WTC11 (cell line): ENCODE measurements around the gene PPM1M. TPM values are rescaled to one million over a fixed set of nuclear protein-coding genes. Genes with fewer than 3 reads are reported as not detected.

Source experiments
- ATAC-seq: fragments of 200-7000 bp; cut with Tn5 transposase; 2 replicates; pipeline ENCODE4 v1.10.0; 2021; ENCODE audit warnings: mild to moderate bottlenecking, moderate library complexity
- CTCF ChIA-PET: fragments of 300-600 bp; sonication (Branson Sonifier 250); formaldehyde crosslinking; loops from one replicate; lab custom pipeline; 2021; ENCODE audit warnings: antibody characterized with exemption; lab: Charles Lee
- POLR2A ChIA-PET: fragments of 350-600 bp; sonication (Branson Sonifier 250); formaldehyde crosslinking; loops from one replicate; lab custom pipeline; 2021; ENCODE audit warnings: antibody characterized with exemption; lab: Charles Lee
- DNase-seq: peaks from one replicate; pipeline ENCODE4 v3.0.0; 2021; ENCODE audit warnings: low spot score
- H3K27ac Mint-ChIP-seq: 2 replicates; pipeline ENCODE4 v1.8.0; 2021; ENCODE audit warnings: mixed read lengths
- H3K27me3 Mint-ChIP-seq: 2 replicates; pipeline ENCODE4 v1.8.0; 2021; ENCODE audit warnings: low read depth, mild to moderate bottlenecking, moderate library complexity, mixed read lengths
- H3K36me3 Mint-ChIP-seq: 2 replicates; pipeline ENCODE4 v1.8.0; 2021; ENCODE audit warnings: mixed read lengths
- H3K4me1 Mint-ChIP-seq: 2 replicates; pipeline ENCODE4 v1.8.0; 2022; ENCODE audit warnings: mixed read lengths
- H3K4me3 Mint-ChIP-seq: 2 replicates; pipeline ENCODE4 v1.8.0; 2021; ENCODE audit warnings: mild to moderate bottlenecking, moderate library complexity, mixed read lengths
- H3K9me3 Mint-ChIP-seq: 2 replicates; pipeline ENCODE4 v1.8.0; 2021; ENCODE audit warnings: mixed read lengths
- CBFB ChIP-seq: sonication (generic); formaldehyde crosslinking; IDR thresholded peaks from 2 replicates; pipeline ENCODE4 v1.8.1; 2022; ENCODE audit warnings: mild to moderate bottlenecking, low read depth, missing genetic modification reagents
- CREM ChIP-seq: sonication (generic); formaldehyde crosslinking; IDR thresholded peaks from 2 replicates; pipeline ENCODE4 v1.8.1; 2022; ENCODE audit warnings: mild to moderate bottlenecking, missing genetic modification reagents, moderate library complexity
- ETV6 ChIP-seq: sonication (generic); formaldehyde crosslinking; IDR thresholded peaks from 2 replicates; pipeline ENCODE4 v1.8.1; 2022; ENCODE audit warnings: mild to moderate bottlenecking, missing genetic modification reagents
- GTF2I ChIP-seq: fragments of 250-450 bp; sonication (Bioruptor Pico); conservative IDR thresholded peaks from 2 replicates; pipeline ENCODE4 v1.4.0; 2021; ENCODE audit warnings: mild to moderate bottlenecking
- KAT7 ChIP-seq: sonication (generic); formaldehyde crosslinking; IDR thresholded peaks from 2 replicates; pipeline ENCODE4 v1.8.1; 2023; ENCODE audit warnings: missing genetic modification reagents, mild to moderate bottlenecking, borderline replicate concordance
- NR3C1 ChIP-seq: sonication (generic); formaldehyde crosslinking; conservative IDR thresholded peaks from 2 replicates; pipeline ENCODE4 v1.8.1; 2023; ENCODE audit warnings: low read depth, mild to moderate bottlenecking, missing genetic modification reagents
- TEAD4 ChIP-seq: sonication (generic); formaldehyde crosslinking; IDR thresholded peaks from 2 replicates; pipeline ENCODE4 v1.8.0; 2022; ENCODE audit warnings: mild to moderate bottlenecking, missing genetic modification reagents
- TP53 ChIP-seq: sonication (generic); formaldehyde crosslinking; IDR thresholded peaks from 2 replicates; pipeline ENCODE4 v1.8.1; 2023; ENCODE audit warnings: mild to moderate bottlenecking, missing genetic modification reagents
- ZNF138 ChIP-seq: sonication (generic); formaldehyde crosslinking; conservative IDR thresholded peaks from 2 replicates; pipeline ENCODE4 v1.8.1; 2022; ENCODE audit warnings: mild to moderate bottlenecking, moderate library complexity, missing genetic modification reagents
- ZNF416 ChIP-seq: fragments of 250-450 bp; sonication (Bioruptor Pico); IDR thresholded peaks from 2 replicates; pipeline ENCODE4 v1.9.0; 2021; ENCODE audit warnings: mild to moderate bottlenecking, inconsistent platforms
- ZNF423 ChIP-seq: fragments of 250-450 bp; sonication (Bioruptor Pico); IDR thresholded peaks from 2 replicates; pipeline ENCODE4 v2.1.2; 2022; ENCODE audit warnings: mild to moderate bottlenecking, moderate library complexity
- total RNA-seq: library from RNA; stranded (reverse); gene quantifications from 3 replicates; pipeline ENCODE4 v1.2.3, GENCODE V29; 2021
- TF ChIP-seq, protein P1 (sequence below): sonication (generic); formaldehyde crosslinking; IDR thresholded peaks from 2 replicates; pipeline ENCODE4 v1.8.0; 2023; ENCODE audit warnings: missing genetic modification reagents
- TF ChIP-seq, protein P2 (sequence below): sonication (generic); formaldehyde crosslinking; IDR thresholded peaks from 2 replicates; pipeline ENCODE4 v1.8.1; 2023; ENCODE audit warnings: mild to moderate bottlenecking, missing genetic modification reagents, moderate library complexity
- TF ChIP-seq, protein P3 (sequence below): sonication (generic); formaldehyde crosslinking; IDR thresholded peaks from 2 replicates; pipeline ENCODE4 v1.8.0; 2023; ENCODE audit warnings: mild to moderate bottlenecking, missing genetic modification reagents
- TF ChIP-seq, protein P4 (sequence below): sonication (generic); formaldehyde crosslinking; IDR thresholded peaks from 2 replicates; pipeline ENCODE4 v1.8.0; 2022; ENCODE audit warnings: mild to moderate bottlenecking, missing genetic modification reagents
- TF ChIP-seq, protein P5 (sequence below): sonication (generic); formaldehyde crosslinking; IDR thresholded peaks from 2 replicates; pipeline ENCODE4 v1.8.1; 2023; ENCODE audit warnings: mild to moderate bottlenecking, missing genetic modification reagents, moderate library complexity
- TF ChIP-seq, protein P6 (sequence below): sonication (generic); formaldehyde crosslinking; IDR thresholded peaks from 2 replicates; pipeline ENCODE4 v1.8.0; 2023; ENCODE audit warnings: missing genetic modification reagents, mild to moderate bottlenecking, borderline replicate concordance
- TF ChIP-seq, protein P7 (sequence below): sonication (generic); formaldehyde crosslinking; IDR thresholded peaks from 2 replicates; pipeline ENCODE4 v1.8.1; 2023; ENCODE audit warnings: mild to moderate bottlenecking, moderate library complexity, missing genetic modification reagents
- TF ChIP-seq, protein P8 (sequence below): sonication (generic); formaldehyde crosslinking; IDR thresholded peaks from 2 replicates; pipeline ENCODE4 v1.8.0; 2022; ENCODE audit warnings: mild to moderate bottlenecking, missing genetic modification reagents

PPM1M gene
- total RNA-seq, 1 experiment from 2014 or later = 7.0 TPM

DNA sequence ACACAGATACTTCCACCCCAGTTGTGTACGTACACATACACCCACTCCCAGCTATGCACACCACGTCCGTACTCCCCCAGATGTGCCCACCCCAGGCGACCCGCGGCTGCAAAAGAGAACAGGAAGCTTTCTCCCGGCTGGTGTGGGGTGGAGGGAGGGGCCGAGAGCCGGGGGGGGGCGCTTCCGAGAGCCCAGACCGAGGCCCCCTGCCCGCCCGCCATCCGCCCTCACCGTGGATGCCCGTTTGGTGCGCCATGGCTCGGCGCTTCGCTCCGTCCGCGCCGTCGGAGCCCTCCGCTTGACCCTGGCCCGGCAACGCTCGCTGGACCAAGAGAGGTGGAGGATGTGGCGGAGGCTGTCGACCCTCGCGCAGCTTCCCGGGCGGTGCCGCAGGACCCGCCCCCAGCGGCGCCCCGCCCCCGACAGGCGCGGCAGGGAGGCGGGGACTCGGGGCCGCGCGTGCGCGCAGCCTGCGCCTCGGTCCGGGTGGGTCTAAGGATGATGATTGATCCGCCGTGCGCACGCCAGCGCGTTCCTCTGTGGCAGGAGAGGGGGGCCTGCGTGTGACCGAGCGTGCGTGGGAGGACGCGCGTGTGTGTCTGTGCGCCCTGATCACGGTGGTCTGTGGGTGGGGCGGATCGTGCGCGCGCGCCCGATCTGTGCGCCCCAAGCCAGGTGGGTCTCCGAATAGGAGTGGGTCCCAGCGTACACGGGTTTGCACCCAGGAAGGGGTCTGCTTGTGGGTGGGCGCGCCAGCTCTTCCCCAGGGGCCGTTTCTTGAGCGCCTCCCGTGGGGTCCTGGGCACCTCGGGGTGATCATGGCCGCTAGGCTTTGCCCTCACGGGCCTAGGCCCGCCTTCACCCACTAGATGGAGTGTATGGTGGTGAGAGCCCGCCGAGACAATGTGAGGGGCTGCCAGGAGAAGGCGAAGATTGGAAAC, 6.5 kb upstream of the PPM1M start, which contains the start of gene TWF2:
Gene TWF2 (minus strand): TSS at position 398 of the 941 bp plus-strand sequence. CDS start 142 bp downstream, at position 256.
- Mint-ChIP-seq H3K4me1 (peaks cover 43% of the 10 kb centered on the region), H3K9me3 (no peaks in the 10 kb centered on the region), H3K27ac (peak within 1 kb of the TSS; percentile 89), H3K27me3 (peaks cover 16% of the 10 kb centered on the region), H3K4me3 (peak within 1 kb of the TSS; percentile 95), H3K36me3 (no peaks in the 10 kb centered on the region)
- ChIA-PET CTCF (interaction anchor here (0.6 to 9.1 kb wide), 14 partner anchors 8 to 265 kb away, joined by 3 to 222 read pairs (median 6); partner anchors contain the start of genes ABHD14B, DUSP7, POC1A and TLR9), POLR2A (interaction anchor here (0.6 to 2.8 kb wide), 6 partner anchors 9 to 477 kb away, joined by 3 to 19 read pairs (median 3); partner anchors contain the start of genes GLYCTK, RPL29 and WDR82)
- DNase-seq (peak; percentile 77), ATAC-seq (peak; percentile 74)
- peak; percentile 70 for TF ChIP-seq ZNF423 (CRISPR knock-in tag)
- TF ChIP-seq CREM (CRISPR knock-in tag) = peak; percentile 46; the same call in 1 of the 2 replicates
- TF ChIP-seq TEAD4 (CRISPR knock-in tag) = no peak
- TF ChIP-seq, protein P1, sequence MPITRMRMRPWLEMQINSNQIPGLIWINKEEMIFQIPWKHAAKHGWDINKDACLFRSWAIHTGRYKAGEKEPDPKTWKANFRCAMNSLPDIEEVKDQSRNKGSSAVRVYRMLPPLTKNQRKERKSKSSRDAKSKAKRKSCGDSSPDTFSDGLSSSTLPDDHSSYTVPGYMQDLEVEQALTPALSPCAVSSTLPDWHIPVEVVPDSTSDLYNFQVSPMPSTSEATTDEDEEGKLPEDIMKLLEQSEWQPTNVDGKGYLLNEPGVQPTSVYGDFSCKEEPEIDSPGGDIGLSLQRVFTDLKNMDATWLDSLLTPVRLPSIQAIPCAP (CRISPR knock-in tag) = no peak
- TF ChIP-seq, protein P2, sequence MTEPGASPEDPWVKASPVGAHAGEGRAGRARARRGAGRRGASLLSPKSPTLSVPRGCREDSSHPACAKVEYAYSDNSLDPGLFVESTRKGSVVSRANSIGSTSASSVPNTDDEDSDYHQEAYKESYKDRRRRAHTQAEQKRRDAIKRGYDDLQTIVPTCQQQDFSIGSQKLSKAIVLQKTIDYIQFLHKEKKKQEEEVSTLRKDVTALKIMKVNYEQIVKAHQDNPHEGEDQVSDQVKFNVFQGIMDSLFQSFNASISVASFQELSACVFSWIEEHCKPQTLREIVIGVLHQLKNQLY = no peak; the same call in 1 of the 2 replicates
- peak; percentile 66 for TF ChIP-seq ZNF138 (CRISPR knock-in tag)
- TF ChIP-seq ETV6 = peak; percentile 25; the same call in 1 of the 2 replicates
- TF ChIP-seq NR3C1 (CRISPR knock-in tag) = no peak; the same call in 1 of the 2 replicates
- TF ChIP-seq, protein P3, sequence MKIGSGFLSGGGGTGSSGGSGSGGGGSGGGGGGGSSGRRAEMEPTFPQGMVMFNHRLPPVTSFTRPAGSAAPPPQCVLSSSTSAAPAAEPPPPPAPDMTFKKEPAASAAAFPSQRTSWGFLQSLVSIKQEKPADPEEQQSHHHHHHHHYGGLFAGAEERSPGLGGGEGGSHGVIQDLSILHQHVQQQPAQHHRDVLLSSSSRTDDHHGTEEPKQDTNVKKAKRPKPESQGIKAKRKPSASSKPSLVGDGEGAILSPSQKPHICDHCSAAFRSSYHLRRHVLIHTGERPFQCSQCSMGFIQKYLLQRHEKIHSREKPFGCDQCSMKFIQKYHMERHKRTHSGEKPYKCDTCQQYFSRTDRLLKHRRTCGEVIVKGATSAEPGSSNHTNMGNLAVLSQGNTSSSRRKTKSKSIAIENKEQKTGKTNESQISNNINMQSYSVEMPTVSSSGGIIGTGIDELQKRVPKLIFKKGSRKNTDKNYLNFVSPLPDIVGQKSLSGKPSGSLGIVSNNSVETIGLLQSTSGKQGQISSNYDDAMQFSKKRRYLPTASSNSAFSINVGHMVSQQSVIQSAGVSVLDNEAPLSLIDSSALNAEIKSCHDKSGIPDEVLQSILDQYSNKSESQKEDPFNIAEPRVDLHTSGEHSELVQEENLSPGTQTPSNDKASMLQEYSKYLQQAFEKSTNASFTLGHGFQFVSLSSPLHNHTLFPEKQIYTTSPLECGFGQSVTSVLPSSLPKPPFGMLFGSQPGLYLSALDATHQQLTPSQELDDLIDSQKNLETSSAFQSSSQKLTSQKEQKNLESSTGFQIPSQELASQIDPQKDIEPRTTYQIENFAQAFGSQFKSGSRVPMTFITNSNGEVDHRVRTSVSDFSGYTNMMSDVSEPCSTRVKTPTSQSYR (CRISPR knock-in tag) = 0 out of 2 replicates have a peak, but pooled peaks have one; percentile 40
- TF ChIP-seq, protein P4, sequence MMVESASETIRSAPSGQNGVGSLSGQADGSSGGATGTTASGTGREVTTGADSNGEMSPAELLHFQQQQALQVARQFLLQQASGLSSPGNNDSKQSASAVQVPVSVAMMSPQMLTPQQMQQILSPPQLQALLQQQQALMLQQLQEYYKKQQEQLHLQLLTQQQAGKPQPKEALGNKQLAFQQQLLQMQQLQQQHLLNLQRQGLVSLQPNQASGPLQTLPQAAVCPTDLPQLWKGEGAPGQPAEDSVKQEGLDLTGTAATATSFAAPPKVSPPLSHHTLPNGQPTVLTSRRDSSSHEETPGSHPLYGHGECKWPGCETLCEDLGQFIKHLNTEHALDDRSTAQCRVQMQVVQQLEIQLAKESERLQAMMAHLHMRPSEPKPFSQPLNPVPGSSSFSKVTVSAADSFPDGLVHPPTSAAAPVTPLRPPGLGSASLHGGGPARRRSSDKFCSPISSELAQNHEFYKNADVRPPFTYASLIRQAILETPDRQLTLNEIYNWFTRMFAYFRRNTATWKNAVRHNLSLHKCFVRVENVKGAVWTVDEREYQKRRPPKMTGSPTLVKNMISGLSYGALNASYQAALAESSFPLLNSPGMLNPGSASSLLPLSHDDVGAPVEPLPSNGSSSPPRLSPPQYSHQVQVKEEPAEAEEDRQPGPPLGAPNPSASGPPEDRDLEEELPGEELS (CRISPR knock-in tag) = peak; percentile 80; the same call in 1 of the 2 replicates
- TF ChIP-seq, protein P5, sequence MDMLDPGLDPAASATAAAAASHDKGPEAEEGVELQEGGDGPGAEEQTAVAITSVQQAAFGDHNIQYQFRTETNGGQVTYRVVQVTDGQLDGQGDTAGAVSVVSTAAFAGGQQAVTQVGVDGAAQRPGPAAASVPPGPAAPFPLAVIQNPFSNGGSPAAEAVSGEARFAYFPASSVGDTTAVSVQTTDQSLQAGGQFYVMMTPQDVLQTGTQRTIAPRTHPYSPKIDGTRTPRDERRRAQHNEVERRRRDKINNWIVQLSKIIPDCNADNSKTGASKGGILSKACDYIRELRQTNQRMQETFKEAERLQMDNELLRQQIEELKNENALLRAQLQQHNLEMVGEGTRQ = 0 out of 2 replicates have a peak, but pooled peaks have one; percentile 40
- no peak; the same call in 1 of the 2 replicates for TF ChIP-seq CBFB (CRISPR knock-in tag)
- TF ChIP-seq ZNF416 (CRISPR knock-in tag) = 0 out of 2 replicates have a peak, but pooled peaks have one; percentile 39
- TF ChIP-seq, protein P6, sequence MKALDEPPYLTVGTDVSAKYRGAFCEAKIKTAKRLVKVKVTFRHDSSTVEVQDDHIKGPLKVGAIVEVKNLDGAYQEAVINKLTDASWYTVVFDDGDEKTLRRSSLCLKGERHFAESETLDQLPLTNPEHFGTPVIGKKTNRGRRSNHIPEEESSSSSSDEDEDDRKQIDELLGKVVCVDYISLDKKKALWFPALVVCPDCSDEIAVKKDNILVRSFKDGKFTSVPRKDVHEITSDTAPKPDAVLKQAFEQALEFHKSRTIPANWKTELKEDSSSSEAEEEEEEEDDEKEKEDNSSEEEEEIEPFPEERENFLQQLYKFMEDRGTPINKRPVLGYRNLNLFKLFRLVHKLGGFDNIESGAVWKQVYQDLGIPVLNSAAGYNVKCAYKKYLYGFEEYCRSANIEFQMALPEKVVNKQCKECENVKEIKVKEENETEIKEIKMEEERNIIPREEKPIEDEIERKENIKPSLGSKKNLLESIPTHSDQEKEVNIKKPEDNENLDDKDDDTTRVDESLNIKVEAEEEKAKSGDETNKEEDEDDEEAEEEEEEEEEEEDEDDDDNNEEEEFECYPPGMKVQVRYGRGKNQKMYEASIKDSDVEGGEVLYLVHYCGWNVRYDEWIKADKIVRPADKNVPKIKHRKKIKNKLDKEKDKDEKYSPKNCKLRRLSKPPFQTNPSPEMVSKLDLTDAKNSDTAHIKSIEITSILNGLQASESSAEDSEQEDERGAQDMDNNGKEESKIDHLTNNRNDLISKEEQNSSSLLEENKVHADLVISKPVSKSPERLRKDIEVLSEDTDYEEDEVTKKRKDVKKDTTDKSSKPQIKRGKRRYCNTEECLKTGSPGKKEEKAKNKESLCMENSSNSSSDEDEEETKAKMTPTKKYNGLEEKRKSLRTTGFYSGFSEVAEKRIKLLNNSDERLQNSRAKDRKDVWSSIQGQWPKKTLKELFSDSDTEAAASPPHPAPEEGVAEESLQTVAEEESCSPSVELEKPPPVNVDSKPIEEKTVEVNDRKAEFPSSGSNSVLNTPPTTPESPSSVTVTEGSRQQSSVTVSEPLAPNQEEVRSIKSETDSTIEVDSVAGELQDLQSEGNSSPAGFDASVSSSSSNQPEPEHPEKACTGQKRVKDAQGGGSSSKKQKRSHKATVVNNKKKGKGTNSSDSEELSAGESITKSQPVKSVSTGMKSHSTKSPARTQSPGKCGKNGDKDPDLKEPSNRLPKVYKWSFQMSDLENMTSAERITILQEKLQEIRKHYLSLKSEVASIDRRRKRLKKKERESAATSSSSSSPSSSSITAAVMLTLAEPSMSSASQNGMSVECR (CRISPR knock-in tag) = peak; percentile 69; the same call in 1 of the 2 replicates
- TF ChIP-seq, protein P7, sequence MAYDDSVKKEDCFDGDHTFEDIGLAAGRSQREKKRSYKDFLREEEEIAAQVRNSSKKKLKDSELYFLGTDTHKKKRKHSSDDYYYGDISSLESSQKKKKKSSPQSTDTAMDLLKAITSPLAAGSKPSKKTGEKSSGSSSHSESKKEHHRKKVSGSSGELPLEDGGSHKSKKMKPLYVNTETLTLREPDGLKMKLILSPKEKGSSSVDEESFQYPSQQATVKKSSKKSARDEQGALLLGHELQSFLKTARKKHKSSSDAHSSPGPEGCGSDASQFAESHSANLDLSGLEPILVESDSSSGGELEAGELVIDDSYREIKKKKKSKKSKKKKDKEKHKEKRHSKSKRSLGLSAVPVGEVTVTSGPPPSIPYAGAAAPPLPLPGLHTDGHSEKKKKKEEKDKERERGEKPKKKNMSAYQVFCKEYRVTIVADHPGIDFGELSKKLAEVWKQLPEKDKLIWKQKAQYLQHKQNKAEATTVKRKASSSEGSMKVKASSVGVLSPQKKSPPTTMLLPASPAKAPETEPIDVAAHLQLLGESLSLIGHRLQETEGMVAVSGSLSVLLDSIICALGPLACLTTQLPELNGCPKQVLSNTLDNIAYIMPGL (CRISPR knock-in tag) = peak; percentile 84
- TF ChIP-seq KAT7 (CRISPR knock-in tag) = peak; percentile 97; the same call in 1 of the 2 replicates
- peak; percentile 79; the same call in 1 of the 2 replicates for TF ChIP-seq TP53 (CRISPR knock-in tag)
- TF ChIP-seq GTF2I = no peak
- TF ChIP-seq, protein P8, sequence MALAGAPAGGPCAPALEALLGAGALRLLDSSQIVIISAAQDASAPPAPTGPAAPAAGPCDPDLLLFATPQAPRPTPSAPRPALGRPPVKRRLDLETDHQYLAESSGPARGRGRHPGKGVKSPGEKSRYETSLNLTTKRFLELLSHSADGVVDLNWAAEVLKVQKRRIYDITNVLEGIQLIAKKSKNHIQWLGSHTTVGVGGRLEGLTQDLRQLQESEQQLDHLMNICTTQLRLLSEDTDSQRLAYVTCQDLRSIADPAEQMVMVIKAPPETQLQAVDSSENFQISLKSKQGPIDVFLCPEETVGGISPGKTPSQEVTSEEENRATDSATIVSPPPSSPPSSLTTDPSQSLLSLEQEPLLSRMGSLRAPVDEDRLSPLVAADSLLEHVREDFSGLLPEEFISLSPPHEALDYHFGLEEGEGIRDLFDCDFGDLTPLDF (CRISPR knock-in tag) = peak; percentile 45; the same call in 1 of the 2 replicates
